Activated CD8-positive, alpha-beta memory T cell treated with anti-CD3 and anti-CD28 coated beads for 1 hour (primary cell): ENCODE data around the gene DAPK3.
"Not testable (repeated sequence)": the region's sequence is repeated elsewhere in the genome, so short reads cannot be mapped to it uniquely, and the experiment has no call there.

Source experiments
- DNase-seq, 2 donors: peaks; one replicate each; pipeline ENCODE4 v3.0.0-alpha.2; 2020; ENCODE audit warnings: low read depth in 1 of 2; ENCODE audit errors: extremely low read depth in 1 of 2

DAPK3 gene

GRCh38 chr19:3979289-3979673 is 8.4 kb upstream of the DAPK3 start:
- DNase-seq: no peak

GRCh38 chr19:3978145-3978544 is 7.2 kb upstream of the DAPK3 start:
- DNase-seq: no peak

GRCh38 chr19:3977242-3978143 is 6.6 kb upstream of the DAPK3 start:
- DNase-seq: no peak

- DNase-seq: no peak
Measured at GRCh38 chr19:3976495-3977241, 5.8 kb upstream of the DAPK3 start.

GRCh38 chr19:3975637-3976087 is 4.8 kb upstream of the DAPK3 start:
- DNase-seq: no peak

GRCh38 chr19:3975144-3975543 is 4.2 kb upstream of the DAPK3 start:
- DNase-seq: no peak

GRCh38 chr19:3970313-3970807 is 539 bp downstream of the DAPK3 start:
- DNase-seq: no peak

- no peak for DNase-seq
Measured at GRCh38 chr19:3969435-3970312, 1.2 kb downstream of the DAPK3 start.

GRCh38 chr19:3968556-3969434 is 2.1 kb downstream of the DAPK3 start:
- no peak for DNase-seq

GRCh38 chr19:3967983-3968382 is 2.9 kb downstream of the DAPK3 start:
- DNase-seq: not testable (repeated sequence)

- no peak for DNase-seq
Measured at GRCh38 chr19:3966051-3967017, 4.6 kb downstream of the DAPK3 start.

- DNase-seq: no peak
Measured at GRCh38 chr19:3964256-3965194, 6.4 kb downstream of the DAPK3 start.

GRCh38 chr19:3963458-3964255 is 7.2 kb downstream of the DAPK3 start:
- DNase-seq: no peak

GRCh38 chr19:3961007-3961406 is 9.9 kb downstream of the DAPK3 start:
- no peak for DNase-seq

- DNase-seq: no peak
Measured at GRCh38 chr19:3959766-3960131, 11.2 kb downstream of the DAPK3 start.

GRCh38 chr19:3958836-3959765 is 11.8 kb downstream of the DAPK3 start:
- DNase-seq: no peak
